ENCODE results near the gene NPIPB6.
"Not testable (repeated sequence)": the region's sequence is repeated elsewhere in the genome, so short reads cannot be mapped to it uniquely, and the experiment has no call there.

- TF ChIP-seq CTCF, POLR2A (IDR thresholded peaks at IDR 0.05): not testable (repeated sequence)
Observed at GRCh38 chr16:28338230-28338629, 25.1 kb downstream of the NPIPB6 start.
